DOHH2 (cell line): ENCODE results near the gene TPMT.

Experiments
- EZH2phosphoT487 ChIP-seq: fragments of 200-600 bp; sonication (generic); IDR thresholded peaks from 2 replicates; pipeline ENCODE4 v1.6.1; 2017; ENCODE audit warnings: borderline replicate concordance, mild to moderate bottlenecking, antibody characterized with exemption, low read length, moderate library complexity, mixed read lengths
- TF ChIP-seq, protein P1 (sequence below): fragments of 200-600 bp; sonication (generic); IDR thresholded peaks from one replicate; pipeline ENCODE4 v1.5.1; 2014; ENCODE audit warnings: antibody characterized with exemption, mild to moderate bottlenecking, low read depth, low read length; ENCODE audit not compliant: poor library complexity, severe bottlenecking

DNA sequence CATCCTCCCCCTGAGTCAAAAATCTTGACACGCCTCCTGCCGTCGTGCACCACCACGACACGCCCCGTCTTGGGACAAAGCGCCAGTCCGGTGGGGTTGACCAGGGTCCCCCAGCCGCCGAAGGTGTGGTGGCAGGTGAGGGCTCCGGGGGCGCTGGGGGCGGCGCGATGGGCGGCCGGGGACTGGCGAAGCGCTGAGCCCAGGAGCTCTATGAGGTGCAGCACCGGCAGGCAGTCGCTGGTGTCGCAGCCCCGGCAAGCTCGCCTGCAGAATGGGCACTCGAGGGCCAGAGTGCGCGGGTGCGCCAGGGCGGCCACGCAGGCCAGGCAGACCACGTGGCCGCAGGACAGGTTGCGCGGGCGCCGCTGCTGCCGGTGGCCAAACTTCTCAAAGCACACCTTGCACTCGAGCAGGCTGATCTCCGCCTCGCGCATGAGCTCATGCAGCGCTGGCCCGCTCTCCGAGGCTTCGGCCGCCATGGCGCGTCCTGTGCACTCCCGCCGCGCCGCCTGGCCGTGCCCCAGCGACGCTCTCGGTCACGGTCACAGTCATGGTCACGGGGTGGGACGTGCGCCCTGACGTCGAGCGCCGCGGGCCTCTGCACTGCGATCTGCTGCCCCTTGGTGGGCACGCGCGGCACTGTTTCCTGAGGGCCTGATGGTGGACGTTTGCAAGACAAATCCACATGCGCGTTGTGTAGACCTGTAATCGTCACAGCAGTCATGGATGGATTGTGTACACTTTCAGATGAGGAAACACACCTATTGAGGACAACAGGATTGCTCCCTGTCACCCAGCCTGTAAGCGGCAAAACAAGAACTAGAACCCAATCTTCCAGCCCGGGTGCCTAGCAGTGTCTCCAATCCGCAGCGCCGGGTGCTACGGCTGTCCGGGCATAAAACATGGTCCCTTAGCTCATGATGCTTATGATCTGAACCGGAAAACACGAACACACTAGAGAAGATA lies 32.5 kb downstream of the TPMT start, which contains the start of gene NHLRC1:
- TF ChIP-seq, protein P1, sequence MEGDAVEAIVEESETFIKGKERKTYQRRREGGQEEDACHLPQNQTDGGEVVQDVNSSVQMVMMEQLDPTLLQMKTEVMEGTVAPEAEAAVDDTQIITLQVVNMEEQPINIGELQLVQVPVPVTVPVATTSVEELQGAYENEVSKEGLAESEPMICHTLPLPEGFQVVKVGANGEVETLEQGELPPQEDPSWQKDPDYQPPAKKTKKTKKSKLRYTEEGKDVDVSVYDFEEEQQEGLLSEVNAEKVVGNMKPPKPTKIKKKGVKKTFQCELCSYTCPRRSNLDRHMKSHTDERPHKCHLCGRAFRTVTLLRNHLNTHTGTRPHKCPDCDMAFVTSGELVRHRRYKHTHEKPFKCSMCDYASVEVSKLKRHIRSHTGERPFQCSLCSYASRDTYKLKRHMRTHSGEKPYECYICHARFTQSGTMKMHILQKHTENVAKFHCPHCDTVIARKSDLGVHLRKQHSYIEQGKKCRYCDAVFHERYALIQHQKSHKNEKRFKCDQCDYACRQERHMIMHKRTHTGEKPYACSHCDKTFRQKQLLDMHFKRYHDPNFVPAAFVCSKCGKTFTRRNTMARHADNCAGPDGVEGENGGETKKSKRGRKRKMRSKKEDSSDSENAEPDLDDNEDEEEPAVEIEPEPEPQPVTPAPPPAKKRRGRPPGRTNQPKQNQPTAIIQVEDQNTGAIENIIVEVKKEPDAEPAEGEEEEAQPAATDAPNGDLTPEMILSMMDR = no peak
- TF ChIP-seq EZH2phosphoT487 = no peak
